ENCODE results near the gene MTA1.

MTA1 gene

DNA sequence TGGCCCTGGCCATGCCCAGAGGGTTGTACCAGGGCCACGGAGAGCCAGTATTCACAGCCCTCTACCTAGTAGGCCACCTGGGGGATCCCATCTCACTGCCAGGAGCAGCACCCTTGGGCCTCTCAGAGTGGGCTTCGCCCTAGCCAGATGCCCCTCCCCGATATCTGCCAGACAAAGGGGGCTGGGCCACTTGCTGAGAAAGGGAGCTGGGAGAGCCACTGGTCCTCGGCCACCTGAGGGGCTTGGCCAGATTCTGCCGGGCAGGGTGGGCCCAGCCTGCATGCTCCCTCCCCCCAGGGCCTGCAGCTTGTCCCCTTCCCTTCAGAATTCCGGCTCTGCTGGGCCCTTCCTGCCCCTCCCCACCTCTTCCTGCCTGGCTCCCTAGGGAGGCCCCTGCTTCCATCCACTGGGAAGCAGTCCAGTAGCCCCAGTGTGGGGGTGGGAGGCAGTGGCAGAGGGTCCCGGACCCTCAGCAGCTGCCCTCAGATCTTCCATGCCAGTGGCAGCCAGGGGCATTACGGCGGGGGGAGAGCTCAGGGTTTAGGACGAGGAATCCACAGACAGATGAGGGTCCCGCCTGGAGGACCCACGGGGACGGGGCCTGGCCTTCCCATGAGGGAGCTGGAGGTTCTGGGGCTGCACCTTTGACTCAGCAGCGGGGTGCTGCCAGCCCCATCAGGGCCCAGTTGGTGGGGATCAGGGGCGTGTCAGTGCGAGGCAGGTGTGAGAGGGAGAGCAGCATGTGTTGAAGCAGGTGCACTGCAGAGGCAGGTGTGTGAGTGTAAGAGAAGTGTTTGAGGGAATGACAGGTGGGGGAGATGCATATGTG lies 57.4 kb downstream of the MTA1 start:
- DNase-seq (ENCODE audit: low read depth in 2 of 2): no peak

GRCh38 chr14:105477660-105478397 lies 58.2 kb downstream of the MTA1 start:
- no peak for DNase-seq (ENCODE audit: low read depth in 2 of 2)

DNA sequence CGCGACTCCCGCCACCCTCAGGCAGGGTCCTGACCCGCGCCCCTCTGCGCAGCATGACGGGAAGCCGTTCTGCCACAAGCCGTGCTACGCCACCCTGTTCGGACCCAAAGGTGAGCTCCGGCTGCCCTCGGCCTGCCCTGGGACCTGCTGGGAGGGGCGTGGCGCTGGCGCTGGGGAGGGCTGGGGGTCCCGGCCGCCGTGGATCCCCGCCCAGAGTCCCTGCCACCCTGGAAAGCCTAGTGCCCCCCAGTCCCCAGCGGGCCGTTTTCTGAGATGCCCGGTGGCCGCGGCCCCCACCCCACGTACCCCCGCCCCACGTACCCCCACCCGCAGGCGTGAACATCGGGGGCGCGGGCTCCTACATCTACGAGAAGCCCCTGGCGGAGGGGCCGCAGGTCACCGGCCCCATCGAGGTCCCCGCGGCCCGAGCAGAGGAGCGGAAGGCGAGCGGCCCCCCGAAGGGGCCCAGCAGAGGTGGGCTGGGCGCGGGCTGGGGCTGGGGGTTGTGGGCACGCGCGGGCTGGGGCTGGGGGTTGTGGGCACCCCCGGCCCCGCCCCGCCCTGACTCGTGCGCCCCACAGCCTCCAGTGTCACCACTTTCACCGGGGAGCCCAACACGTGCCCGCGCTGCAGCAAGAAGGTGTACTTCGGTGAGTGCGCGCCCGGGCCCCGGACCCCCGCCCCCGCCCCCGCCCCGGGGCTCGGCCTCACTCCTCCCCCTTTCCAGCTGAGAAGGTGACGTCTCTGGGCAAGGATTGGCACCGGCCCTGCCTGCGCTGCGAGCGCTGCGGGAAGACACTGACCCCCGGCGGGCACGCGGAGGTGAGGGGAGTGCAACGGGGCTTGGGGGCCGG lies 59.0 kb downstream of the MTA1 start:
- no peak for DNase-seq (ENCODE audit: low read depth in 2 of 2)

- no peak for DNase-seq (ENCODE audit: low read depth in 2 of 2)
These were observed 60.0 kb downstream of the MTA1 start for GRCh38 chr14:105479431-105480158.

GRCh38 chr14:105480199-105480746 lies 60.6 kb downstream of the MTA1 start:
- no peak for DNase-seq (ENCODE audit: low read depth in 2 of 2)

DNA sequence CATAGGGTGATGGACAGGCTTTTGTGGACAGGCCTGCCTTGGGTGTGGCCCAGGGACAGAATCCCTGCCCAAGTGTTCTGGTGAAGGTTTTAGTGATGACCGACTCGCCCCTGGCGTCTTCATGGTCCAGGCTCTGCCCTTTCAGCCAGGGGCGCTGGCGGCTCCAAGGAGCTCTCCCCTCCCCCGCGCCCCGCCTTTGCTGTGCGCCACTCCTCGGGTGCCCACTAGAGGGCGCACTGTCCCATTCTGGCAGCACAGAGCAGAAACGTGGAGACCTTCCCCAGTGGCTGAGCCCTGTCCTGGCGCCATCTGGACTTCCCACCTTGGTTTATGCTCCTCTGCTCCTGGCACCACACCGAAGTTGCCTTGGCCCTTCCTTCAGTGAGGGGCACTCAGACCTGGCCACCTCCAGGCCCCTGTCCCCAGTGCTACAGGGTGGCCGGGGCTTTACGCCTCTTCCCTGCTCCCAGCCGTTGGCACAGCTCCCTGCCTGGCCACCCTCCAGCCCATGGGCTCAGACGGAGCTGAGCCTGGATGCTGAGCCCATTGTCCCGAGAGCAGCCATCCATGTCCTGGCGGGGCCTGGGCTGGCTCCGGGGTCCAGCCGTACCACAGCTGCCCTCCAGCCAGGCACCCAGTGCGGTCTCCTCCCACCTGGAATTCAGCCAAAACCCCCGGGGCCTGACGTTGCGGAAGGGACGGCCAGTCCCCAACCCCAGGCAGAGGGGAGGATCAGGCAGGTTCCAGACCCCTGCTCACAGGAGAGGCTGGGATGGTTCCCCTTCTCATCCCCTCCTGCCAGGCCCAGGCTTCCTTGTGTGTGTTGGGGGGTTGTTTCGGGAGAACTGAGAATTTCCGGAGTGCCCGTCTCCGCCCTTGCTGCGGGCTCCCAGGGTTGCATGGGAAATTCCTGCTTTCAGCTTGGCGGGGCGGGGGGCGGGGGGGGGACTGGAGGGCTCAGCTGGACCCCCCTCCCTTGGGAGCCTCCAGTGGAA lies 61.5 kb downstream of the MTA1 start:
- peak; percentile 81 to 88 for DNase-seq (ENCODE audit: low read depth in 2 of 2)

DNA sequence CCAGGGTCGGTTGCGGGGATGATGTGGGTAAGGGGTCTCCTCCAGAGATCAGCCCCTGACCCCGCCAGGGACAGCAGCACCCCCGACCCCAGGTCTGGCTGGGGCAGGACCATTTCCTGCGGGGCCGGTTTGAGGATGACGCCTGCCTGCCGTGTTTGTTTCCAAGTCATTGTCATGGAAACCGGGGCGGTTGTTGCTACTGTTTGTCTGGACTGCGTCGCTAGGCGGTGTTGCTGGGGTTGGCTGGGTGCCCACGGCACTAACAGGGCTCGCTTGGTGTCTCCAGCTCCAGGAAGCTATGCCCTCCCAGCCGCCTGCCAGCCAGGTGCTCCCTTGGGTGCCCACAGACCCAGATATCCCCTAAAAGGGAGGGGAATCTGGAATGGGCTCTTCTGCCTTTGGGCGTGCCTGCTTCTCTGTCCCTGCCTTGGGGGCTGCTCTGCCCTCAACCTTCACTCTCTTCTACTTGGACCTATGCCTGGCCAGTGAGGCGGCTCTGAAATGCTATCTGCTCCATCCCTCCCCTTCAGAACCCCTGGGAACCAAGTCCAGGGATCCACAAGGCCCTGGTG lies 62.3 kb downstream of the MTA1 start:
- DNase-seq (ENCODE audit: low read depth in 2 of 2): peak; percentile 77 to 82

DNA sequence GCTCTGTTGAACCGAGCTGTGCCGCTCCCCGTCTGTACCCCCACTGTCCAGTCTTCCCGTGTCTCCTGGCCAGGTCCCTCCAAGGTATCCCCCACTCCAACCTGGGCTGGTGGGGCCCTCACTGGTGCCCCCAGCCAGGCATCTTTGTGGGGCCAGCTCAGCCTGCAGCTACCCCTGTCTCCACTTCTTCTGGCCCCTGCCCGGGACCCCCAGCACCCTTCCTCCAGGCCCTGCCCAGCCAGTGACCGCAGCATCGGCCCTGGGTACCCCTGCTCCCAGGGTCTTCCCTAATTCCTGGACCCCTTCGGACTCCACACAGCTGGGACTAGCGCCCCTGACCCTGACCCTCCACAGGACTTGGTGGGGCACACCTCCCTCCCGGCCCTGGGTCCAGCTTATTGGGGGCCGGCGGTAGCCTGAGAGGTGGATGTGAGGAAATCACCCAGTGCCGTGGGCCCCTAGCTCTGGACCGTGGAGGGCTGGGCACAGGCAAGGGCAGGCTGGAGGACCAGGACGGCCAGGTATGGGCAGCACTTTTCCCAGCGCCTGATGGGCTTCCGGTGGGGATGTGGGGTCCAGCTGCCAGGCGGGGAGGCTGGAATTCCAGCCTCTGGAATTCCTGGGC lies 63.0 kb downstream of the MTA1 start:
- DNase-seq (ENCODE audit: low read depth in 2 of 2): no peak

DNA sequence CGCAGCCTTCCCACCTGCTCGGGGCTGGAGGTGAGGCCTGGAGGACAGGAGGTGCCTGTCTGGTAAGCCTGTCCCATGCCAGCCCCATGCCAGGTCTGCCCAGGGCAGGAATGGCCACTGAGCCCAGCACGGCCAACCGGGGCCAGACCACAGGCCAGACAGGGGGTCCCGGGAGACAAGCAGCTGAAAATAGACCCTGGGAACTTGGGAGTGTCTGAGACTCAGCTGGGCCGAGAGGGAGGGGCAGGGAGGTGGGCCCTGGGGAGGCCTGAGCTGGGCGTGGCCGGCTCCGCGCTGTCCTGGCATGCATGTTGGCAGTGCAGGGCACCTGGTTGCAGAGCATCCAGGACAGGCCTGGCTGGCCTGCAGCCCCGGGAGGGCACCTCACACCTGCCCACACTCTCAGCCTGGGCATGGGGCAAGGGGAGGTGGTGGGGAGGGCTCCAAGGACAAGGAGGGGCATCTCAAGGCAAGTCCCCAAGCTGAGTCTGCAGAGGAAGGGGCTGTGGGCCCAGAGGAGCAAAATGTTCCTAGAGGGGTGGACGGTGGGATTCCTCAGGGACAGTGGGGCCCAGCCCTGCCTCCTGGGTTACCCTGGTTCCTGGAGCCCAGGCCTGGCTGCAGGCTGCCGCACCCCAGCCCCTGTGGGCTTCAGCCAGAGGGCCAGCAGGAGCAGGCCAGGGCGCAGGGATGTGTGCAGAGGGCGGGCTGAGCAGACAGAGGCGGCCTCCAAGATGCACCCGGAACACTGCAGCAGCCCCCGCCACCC lies 63.9 kb downstream of the MTA1 start:
- no peak for DNase-seq (ENCODE audit: low read depth in 2 of 2)

DNA sequence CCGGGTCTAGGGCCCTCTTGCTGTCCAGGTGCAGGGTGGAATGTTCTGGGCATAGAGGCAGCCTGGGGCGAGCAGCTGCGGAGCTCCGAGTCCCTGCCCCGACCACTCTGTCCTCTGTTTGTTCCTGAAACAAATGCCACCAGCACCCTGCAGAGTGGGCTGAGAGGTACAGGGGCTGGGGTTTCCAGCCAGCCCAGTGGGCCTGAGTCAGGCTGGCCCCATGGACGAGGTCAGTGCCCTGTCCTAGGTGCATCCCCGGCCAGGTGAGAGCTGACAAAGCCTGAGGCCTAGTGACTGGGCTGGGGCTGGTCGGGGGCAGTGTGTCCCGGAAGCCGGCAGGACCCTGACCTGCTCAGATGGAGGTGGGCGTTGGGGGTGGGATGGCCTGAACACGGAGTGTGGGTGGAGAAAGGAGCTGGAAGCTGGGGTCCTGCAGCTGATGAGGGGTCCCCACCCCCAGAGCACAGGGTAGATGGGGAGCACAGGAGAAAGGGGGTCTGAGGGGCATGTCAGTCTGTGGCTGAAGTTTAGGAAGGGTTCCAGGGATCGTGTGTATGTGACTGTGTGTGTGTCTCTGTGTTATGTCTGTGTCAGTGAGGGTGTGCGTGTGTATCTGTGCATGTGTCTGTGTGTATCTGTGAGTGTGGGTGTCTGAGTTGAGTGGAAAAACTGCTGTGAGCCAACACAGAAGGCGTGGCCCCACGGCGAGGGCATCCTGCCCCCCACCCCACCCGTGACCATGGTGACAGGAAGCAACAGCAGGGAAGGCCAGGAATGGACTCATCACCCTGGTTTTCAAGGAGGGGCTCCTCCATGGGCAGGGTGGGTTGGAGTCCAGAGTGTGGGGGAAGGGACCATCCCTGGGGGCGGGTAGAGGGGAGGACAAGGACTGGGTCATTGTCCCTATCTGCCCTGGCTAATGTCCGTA lies 64.7 kb downstream of the MTA1 start:
- DNase-seq (ENCODE audit: low read depth in 2 of 2): no peak

- no peak for DNase-seq (ENCODE audit: low read depth in 2 of 2)
These were observed 65.4 kb downstream of the MTA1 start for GRCh38 chr14:105484997-105485393.

DNA sequence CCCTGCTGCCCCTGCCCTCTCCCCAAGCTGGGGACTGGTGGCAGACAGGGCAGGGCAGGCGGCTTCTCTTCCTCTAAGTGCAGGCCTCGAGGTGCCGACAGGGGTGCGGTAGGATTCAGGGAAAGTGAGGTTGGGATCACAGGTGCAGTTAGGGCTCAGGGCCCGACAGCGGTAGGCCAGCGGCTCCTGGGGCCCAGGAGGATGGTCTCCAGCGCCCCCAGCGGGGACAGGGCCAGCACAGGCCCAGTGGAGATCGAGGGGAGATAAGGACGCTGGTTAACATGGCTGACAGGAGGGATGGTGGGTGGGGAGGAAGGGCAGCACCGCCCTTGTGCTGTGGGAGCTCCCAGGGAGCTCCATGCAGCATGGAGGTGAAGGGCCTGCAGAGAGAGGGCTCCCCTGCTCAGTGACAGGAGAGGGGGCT lies 66.1 kb downstream of the MTA1 start:
- DNase-seq (ENCODE audit: low read depth in 2 of 2): no peak

- DNase-seq (ENCODE audit: low read depth in 2 of 2): no peak
These were observed 66.7 kb downstream of the MTA1 start, which contains the start of gene CRIP1 for GRCh38 chr14:105486163-105486973. CRIP1 (plus strand) TSS chr14:105486886; CDS start chr14:105487260, 374 bp downstream.

DNA sequence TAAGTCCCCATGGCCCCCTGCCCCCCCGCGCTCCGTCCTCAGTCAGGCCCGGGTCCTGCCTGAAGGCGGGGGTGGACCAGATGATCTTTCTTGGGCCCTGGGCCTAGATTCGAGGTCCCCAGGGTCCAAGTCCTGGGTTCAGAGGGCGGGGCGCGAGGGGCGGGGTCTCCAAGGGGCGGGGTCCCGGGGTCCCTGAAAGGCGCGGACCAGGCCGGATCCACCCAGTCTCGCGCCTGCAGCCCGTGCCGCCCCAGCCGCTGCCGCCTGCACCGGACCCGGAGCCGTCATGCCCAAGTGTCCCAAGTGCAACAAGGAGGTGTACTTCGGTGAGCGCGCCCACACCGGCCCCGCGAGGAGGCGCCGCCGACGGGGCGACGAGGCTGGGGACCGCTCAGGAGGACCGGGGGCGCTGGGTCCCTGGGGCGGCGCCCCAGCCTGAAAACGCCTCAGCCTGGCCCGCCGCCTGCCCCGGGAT lies 67.4 kb downstream of the MTA1 start:
- peak in 1 of 2 experiments; percentile 53 for DNase-seq (ENCODE audit: low read depth in 2 of 2)

GRCh38 chr14:105487449-105487985 lies 67.9 kb downstream of the MTA1 start:
- peak in 1 of 2 experiments; percentile 38 for DNase-seq (ENCODE audit: low read depth in 2 of 2)

Measured in stimulated activated CD4-positive, alpha-beta T cell treated with anti-CD3 and anti-CD28 coated beads, Interleukin-12 subunit alpha, Interleukin-12 subunit beta, amount 100 ng/mL, for 24 hours (primary cell).